CD4-positive, alpha-beta T cell (primary cell): ENCODE data around the gene RREB1. TPM values are rescaled to one million over a fixed set of nuclear protein-coding genes. Genes with fewer than 3 reads are reported as not detected.

Experiments used
- ATAC-seq: fragments of 200-7000 bp; cut with Tn5 transposase; one replicate; pipeline ENCODE4 v1.10.0; 2022; ENCODE audit warnings: mild to moderate bottlenecking; ENCODE audit not compliant: poor library complexity
- CTCF ChIA-PET: fragments of 350-600 bp; sonication (Branson Sonifier 250); formaldehyde crosslinking; loops from one replicate; lab custom pipeline; 2021; ENCODE audit warnings: antibody characterized with exemption, inconsistent platforms; lab: Charles Lee
- POLR2A ChIA-PET: fragments of 350-600 bp; sonication (Branson Sonifier 250); formaldehyde crosslinking; loops from one replicate; lab custom pipeline; 2021; ENCODE audit warnings: antibody characterized with exemption, inconsistent platforms; lab: Charles Lee
- DNase-seq, 14 experiments: peaks; one replicate each; pipeline ENCODE4 v3.0.0-alpha.2; 2013 to 2020; ENCODE audit warnings: mixed read lengths in 2 of 14
- H3K27ac ChIP-seq, 2 donors: one replicate each; pipeline versions ENCODE4 v1.5.1 to v1.7.0; 2013; ENCODE audit warnings: low read length in 2 of 2, low read depth in 1 of 2, mild to moderate bottlenecking in 1 of 2
- H3K27me3 ChIP-seq, 2 experiments: 1 replicate in 1 of 2; 2 replicates in 1 of 2; pipeline versions ENCODE4 v1.6.1 to v1.7.0; 2013; ENCODE audit warnings: low read length in 2 of 2, control low read depth in 1 of 2, mild to moderate bottlenecking in 1 of 2, moderate library complexity in 1 of 2; ENCODE audit not compliant: insufficient read depth in 2 of 2, control insufficient read depth in 1 of 2
- H3K36me3 ChIP-seq: one replicate; pipeline ENCODE4 v1.6.1; 2013; ENCODE audit warnings: low read length, control low read depth; ENCODE audit not compliant: insufficient read depth
- H3K4me1 ChIP-seq: one replicate; pipeline ENCODE4 v1.6.1; 2013; ENCODE audit warnings: low read length, control low read depth; ENCODE audit not compliant: insufficient read depth
- H3K4me3 ChIP-seq: one replicate; pipeline ENCODE4 v1.5.1; 2013; ENCODE audit warnings: mild to moderate bottlenecking, low read length, moderate library complexity
- H3K9me3 ChIP-seq, 2 experiments: 1 replicate in 1 of 2; 2 replicates in 1 of 2; pipeline versions ENCODE4 v1.6.1 to v1.7.0; 2013; ENCODE audit warnings: low read length in 2 of 2, mild to moderate bottlenecking in 2 of 2, control low read depth in 1 of 2, moderate library complexity in 1 of 2; ENCODE audit not compliant: control insufficient read depth in 1 of 2, insufficient read depth in 1 of 2
- H3K27ac Mint-ChIP-seq: one replicate; pipeline ENCODE4 v1.8.0; 2020; ENCODE audit warnings: mixed read lengths
- H3K27me3 Mint-ChIP-seq: one replicate; pipeline ENCODE4 v1.8.0; 2021; ENCODE audit warnings: mixed read lengths
- H3K36me3 Mint-ChIP-seq: one replicate; pipeline ENCODE4 v1.8.0; 2021; ENCODE audit warnings: low read depth, mixed read lengths
- H3K4me1 Mint-ChIP-seq: one replicate; pipeline ENCODE4 v1.8.0; 2021; ENCODE audit warnings: low read depth, mixed read lengths
- H3K4me3 Mint-ChIP-seq: one replicate; pipeline ENCODE4 v1.8.0; 2020; ENCODE audit warnings: mild to moderate bottlenecking, mixed read lengths
- H3K9me3 Mint-ChIP-seq: one replicate; pipeline ENCODE4 v1.8.0; 2020; ENCODE audit warnings: mixed read lengths
- CTCF ChIP-seq: fragments of 200-600 bp; IDR thresholded peaks from one replicate; pipeline ENCODE4 v1.8.0; 2022; ENCODE audit warnings: antibody characterized with exemption, mild to moderate bottlenecking
- intact Hi-C, 2 experiments: fragments of 100-400 bp; cut with DNase I in 1 of 2; cut with micrococcal nuclease in 1 of 2; formaldehyde crosslinking; loops; one replicate each; pipeline versions ENCODE4 v1.15.1 to v1.9.0; 2023 to 2025; cut with DNase I, micrococcal nuclease
- total RNA-seq, 174 experiments: library from RNA in 2 of 174; stranded (reverse) in 2 of 174; gene quantifications; one replicate each; pipeline ENCODE4 v1.2.3 and lab custom pipeline; 2021 to 2026

The RREB1 gene
- total RNA-seq, 2 experiments from 2014 or later, result 56.5 to 60.0 TPM

DNA sequence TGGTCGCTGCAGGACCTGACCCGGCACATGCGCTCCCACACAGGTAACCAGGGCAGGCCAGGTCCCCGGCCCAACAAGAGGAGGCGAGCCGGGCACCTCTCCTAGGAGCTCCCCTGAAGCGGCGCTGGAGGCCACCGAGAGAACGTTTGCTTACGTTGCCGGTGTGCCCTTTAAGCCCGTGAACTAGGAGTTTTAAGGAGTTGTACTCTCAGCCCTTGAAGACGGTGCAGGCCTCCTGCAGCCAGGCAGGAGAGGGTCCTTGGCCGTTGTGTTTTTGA is 139.4 kb downstream of the RREB1 start:
- TF ChIP-seq CTCF, result no peak
- no peak overlapping the region for H3K4me3 Mint-ChIP-seq
- no peak for DNase-seq
- peaks cover 13% of the 10 kb centered on the region for H3K4me1 Mint-ChIP-seq
- H3K36me3 ChIP-seq, result peaks cover 55% of the 10 kb centered on the region
- no peaks in the 10 kb centered on the region for H3K9me3 Mint-ChIP-seq
- H3K4me3 ChIP-seq, result no peak overlapping the region
- peaks cover 7% of the 10 kb centered on the region for H3K4me1 ChIP-seq
- intact Hi-C loops, result loop anchor here in 1 of 2 experiments (10.0 kb wide), 1 partner anchor 462 kb away; no protein-coding TSS in a partner anchor
- no peaks in the 10 kb centered on the region for H3K9me3 ChIP-seq
- H3K27ac Mint-ChIP-seq, result no peak overlapping the region
- no peak overlapping the region for H3K27ac ChIP-seq
- no peaks in the 10 kb centered on the region for H3K27me3 Mint-ChIP-seq
- no peak for ATAC-seq
- ChIA-PET CTCF (no interaction called here), POLR2A (no interaction called here)
- no peaks in the 10 kb centered on the region for H3K27me3 ChIP-seq
- H3K36me3 Mint-ChIP-seq, result peaks cover 62% of the 10 kb centered on the region

- Histone ChIP-seq H3K9me3 (no peaks in the 10 kb centered on the region), H3K36me3 (peaks cover 55% of the 10 kb centered on the region), H3K4me1 (peaks cover 6% of the 10 kb centered on the region), H3K27ac (no peak overlapping the region), H3K4me3 (no peak overlapping the region), H3K27me3 (no peaks in the 10 kb centered on the region)
- TF ChIP-seq CTCF, result no peak
- ChIA-PET POLR2A (no interaction called here), CTCF (no interaction called here)
- intact Hi-C loops, result loop anchor here in 1 of 2 experiments (10.0 kb wide), 1 partner anchor 463 kb away; no protein-coding TSS in a partner anchor
- H3K36me3 Mint-ChIP-seq, result peaks cover 62% of the 10 kb centered on the region
- peaks cover 8% of the 10 kb centered on the region for H3K4me1 Mint-ChIP-seq
- H3K4me3 Mint-ChIP-seq, result no peak overlapping the region
- H3K9me3 Mint-ChIP-seq, result no peaks in the 10 kb centered on the region
- no peaks in the 10 kb centered on the region for H3K27me3 Mint-ChIP-seq
- ATAC-seq (no peak), DNase-seq (no peak)
- H3K27ac Mint-ChIP-seq, result no peak overlapping the region
Observed at GRCh38 chr6:7247828-7248227, 140.1 kb downstream of the RREB1 start.

GRCh38 chr6:7249391-7249790 is 141.6 kb downstream of the RREB1 start:
- no peak overlapping the region for H3K4me3 ChIP-seq
- Mint-ChIP-seq H3K27ac (no peak overlapping the region), H3K27me3 (no peaks in the 10 kb centered on the region), H3K4me1 (no peaks in the 10 kb centered on the region), H3K36me3 (peaks cover 63% of the 10 kb centered on the region), H3K9me3 (no peaks in the 10 kb centered on the region), H3K4me3 (no peak overlapping the region)
- TF ChIP-seq CTCF, result no peak
- DNase-seq (no peak), ATAC-seq (no peak)
- POLR2A ChIA-PET, result interaction anchor here (0.6 kb wide), 1 partner anchor 378 kb away, joined by 3 read pairs; no protein-coding TSS in a partner anchor
- H3K27ac ChIP-seq, result no peak overlapping the region
- H3K9me3 ChIP-seq, result no peaks in the 10 kb centered on the region
- H3K27me3 ChIP-seq, result no peaks in the 10 kb centered on the region
- H3K36me3 ChIP-seq, result peaks cover 55% of the 10 kb centered on the region
- CTCF ChIA-PET, result no interaction called here
- intact Hi-C loops, result loop anchor here in 1 of 2 experiments (10.0 kb wide), 1 partner anchor 465 kb away; no protein-coding TSS in a partner anchor
- H3K4me1 ChIP-seq, result no peaks in the 10 kb centered on the region
